Renal cortical epithelial cell (primary cell): ENCODE results near the gene ZNF107. TPM values are rescaled to one million over a fixed set of nuclear protein-coding genes. Genes with fewer than 3 reads are reported as not detected.
"Not testable (repeated sequence)": the region's sequence is repeated elsewhere in the genome, so short reads cannot be mapped to it uniquely, and the experiment has no call there.

Experiments used
- DNase-seq: peaks from one replicate; pipeline ENCODE4 v3.0.0-alpha.2; 2011; ENCODE audit warnings: low read depth
- total RNA-seq: library from RNA; depleted of rRNA; stranded (reverse); fragments of >200 nt; gene quantifications from 2 replicates; pipeline ENCODE4 v1.2.3, GENCODE V29; 2014

ZNF107 gene
- total RNA-seq, 1 donor from 2014 or later = 8.1 TPM

DNA sequence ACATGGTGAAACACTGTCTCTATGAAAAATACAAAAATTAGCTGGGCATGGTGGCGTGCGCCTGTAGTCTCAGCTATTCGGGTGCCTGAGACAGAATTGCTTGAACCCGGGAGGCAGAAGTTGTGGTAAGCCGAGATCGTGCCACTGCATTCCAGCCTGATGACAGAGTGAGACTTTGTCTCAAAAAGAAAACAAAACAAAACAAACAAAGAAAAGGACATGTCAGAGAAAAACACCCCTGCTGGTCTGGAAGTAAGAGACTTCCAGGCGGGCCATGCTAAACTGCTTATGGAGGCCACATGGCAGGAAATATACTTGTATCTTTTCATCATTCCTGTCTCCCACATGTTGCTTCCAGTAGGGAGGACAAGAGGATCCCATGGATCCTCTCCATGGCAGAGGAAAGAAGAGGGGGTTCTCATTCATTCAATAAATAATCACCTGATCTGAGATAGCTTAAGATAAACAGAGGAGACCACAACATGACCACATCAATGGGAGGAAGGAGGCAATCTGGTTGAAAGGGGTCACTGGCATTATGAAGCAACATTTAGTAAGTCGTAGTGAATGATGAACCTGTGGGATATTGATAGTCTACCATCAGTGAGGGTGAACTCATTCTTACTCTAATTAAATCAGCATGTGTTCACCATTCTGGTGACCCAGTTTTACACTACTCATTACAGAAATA, 67.8 kb downstream of the ZNF107 start:
- DNase-seq = no peak

DNA sequence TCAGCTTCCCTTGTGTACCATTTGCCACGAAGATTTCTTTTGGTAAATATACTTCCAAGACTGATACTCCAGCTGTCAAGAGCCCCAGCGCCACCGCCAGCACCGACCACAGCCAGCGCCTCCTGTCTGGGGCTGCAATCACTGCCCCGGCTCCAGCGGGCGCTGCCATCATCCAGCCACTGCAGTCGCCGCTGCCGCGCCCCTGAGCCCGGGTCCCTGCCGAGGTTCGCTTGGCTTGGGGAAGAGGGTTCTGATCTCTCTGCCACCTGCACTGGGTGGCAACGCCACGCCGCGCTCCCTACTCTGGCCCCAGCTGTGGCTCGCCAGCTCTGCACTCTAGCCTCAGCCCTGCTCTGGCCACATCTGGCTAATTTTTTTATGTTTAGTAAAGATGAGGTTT, 70.6 kb downstream of the ZNF107 start:
- DNase-seq = no peak

DNA sequence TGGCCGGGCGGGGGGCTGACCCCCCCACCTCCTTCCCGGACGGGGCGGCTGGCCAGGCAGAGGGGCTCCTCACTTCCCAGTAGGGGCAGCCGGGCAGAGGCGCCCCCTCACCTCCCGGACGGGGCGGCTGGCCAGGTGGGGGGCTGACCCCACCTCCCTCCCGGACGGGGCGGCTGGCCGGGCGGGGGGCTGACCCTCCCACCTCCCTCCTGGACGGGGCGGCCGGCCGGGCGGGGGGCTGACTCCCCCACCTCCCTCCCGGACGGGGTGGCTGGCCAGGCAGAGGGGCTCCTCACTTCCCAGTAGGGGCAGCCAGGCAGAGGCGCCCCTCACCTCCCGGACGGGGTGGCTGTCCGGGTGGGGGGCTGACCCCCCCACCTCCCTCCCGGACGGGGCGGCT, 72.5 kb downstream of the ZNF107 start:
- not testable (repeated sequence) for DNase-seq

DNA sequence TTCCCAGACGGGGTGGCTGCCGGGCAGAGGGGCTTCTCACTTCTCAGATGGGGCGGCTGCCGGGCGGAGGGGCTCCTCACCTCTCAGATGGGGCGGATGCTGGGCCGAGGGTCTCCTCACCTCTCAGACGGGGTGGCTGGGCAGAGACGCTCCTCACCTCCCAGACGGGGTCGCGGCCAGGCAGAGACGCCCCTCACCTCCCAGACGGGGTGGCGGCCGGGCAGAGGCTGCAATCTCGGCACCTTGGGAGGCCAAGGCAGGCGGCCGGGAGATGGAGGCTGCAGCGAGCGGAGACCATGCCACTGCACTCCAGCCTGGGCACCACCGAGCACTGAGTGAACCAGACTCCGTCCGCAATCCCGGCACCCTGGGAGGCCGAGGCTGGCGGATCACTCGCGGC, 73.0 kb downstream of the ZNF107 start:
- not testable (repeated sequence) for DNase-seq

DNA sequence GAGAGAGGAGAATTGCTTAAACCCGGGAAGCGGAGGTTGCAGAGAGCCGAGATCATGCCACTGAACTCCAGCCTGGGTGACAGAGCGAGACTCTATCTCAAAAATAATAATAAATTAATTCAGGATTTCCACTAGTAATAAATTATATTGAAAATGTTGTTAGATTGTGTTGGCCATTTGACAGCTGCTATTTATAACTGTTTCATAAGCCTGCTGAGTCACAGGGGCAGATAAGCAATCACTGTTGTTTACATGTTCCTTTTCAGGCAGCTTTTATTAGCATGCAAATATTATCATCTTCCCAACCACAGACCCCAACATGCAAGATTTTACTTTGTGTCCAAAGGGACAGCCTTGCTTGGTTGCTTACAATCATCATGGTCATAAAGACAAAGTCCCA, 78.7 kb downstream of the ZNF107 start:
- no peak for DNase-seq

DNA sequence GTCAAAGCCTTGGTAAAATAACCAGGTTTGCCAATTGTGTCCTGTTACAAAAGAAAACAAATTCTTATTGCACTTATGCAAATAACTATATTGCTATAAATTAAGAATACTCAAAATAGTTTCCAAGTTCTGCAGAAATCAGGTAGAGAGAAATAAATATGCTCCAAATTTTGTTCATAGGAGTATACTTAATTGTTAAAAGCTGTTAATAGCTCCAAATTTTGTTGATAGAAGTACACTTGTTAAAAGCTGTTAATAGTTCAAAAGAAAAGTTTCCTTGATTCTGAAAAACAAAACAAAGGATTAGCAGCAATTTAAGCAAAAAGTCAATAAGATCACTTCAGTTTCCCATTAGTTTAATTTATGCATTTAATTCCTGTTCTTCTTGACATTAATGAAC, 81.9 kb downstream of the ZNF107 start:
- no peak for DNase-seq

DNA sequence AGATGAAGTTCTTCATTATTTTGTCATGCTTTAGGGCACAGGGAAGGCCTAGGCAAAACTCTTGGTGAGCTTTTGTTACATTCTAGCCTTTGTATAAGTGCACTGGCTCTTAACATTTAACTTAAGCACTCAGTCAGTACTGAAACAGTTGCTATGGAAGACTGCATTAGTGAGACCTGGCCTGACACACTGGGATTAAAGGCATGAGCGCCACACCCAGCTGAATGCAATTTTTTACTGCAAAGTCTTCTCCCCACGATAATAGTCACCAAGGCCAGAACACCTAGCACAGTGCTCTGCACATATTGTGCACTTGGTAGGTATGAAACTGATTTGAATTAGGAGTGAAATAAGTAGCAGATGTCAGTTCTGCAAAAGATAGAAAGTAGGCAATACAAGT, 87.1 kb downstream of the ZNF107 start:
- DNase-seq = no peak

DNA sequence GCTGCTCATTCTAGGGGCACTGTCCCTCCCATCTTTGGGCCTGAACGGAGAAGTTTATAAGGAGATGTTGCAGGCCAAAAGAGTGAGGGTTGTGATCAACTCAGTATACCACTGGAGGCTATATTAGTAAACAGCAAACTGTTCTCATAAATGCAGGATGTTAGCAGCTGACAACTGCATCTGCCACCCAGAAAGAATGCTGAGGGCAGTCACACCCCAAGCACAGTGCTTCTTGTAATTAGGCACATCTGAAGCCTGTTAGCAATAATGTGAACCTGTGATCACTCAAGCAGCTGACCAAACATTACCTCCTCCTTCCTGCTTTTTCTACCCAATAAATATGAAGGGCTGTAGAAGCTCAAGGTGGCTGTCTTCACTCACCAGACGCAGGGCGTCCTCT, 89.9 kb downstream of the ZNF107 start:
- no peak for DNase-seq

DNA sequence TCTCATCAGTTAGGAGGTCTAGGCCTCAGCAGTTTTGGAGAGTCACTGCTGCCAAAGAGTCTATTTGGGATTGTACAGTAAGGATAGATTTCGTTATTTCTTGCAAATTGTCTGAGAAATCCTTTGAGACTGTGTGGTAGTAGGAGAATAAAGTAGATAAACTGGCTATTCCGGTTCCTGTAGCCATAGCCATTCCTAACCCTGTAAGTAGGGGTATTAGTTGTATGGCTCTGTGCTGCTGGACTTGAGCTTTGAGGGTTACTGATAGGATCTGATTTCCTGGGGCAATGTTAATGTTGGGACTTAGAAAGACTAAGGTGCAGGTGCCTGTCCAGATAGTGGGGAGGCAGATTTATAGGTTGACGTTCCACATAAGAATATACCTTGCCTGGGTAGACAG, 92.2 kb downstream of the ZNF107 start:
- DNase-seq = no peak

Other genes with a start within 250 kb of the ZNF107 start
- gene ZNF680, start 103.1 kb upstream of the ZNF107 start, total RNA-seq = 14.9 and 24.6 TPM in 2 replicates
- 5.9 and 16.2 TPM in 2 replicates for gene ZNF138, start 128.3 kb downstream of the ZNF107 start, total RNA-seq
- gene ZNF273, start 237.1 kb downstream of the ZNF107 start, total RNA-seq = 5.2 and 7.8 TPM in 2 replicates